ENCODE measurements around the gene HIVEP2. TPM values are rescaled to one million over a fixed set of nuclear protein-coding genes. Genes with fewer than 3 reads are reported as not detected.

Gene HIVEP2
- total and polyA plus RNA-seq, 2 of the 4 experiments (the other 2 are of a cell fraction), result 4.3 to 11.3 TPM

GRCh38 chr6:142898927-142899895 is 45.8 kb downstream of the HIVEP2 start:
- H3K27me3 ChIP-seq (ENCODE audit: control insufficient read depth, insufficient read depth, low read length), result no peaks in the 10 kb centered on the region
- H2BK120ac ChIP-seq (ENCODE audit: low read depth, low read length), result 0 out of 2 replicates have a peak overlapping the region, but pooled peaks have one; percentile 21
- dilution Hi-C loops (cut with HindIII; ENCODE audit: low sequenced_read_pairs, unreplicated experiment), result no loop called here
- no peak overlapping the region; the same call in 2 of the 3 replicates for H2BK15ac ChIP-seq (ENCODE audit: low read depth, low read length)
- peaks cover 34 to 55% of the 10 kb centered on the region in 2 experiments for H3K79me1 ChIP-seq (ENCODE audit: low read depth in 1 of 2, low read length in 2 of 2)
- no TSS peak for BruUV-seq (replicated peaks)
- H3K14ac ChIP-seq (replicated peaks; ENCODE audit: low read depth, low read length), result 0 out of 2 replicates have a peak overlapping the region, but pooled peaks have one; percentile 40
- no peak overlapping the region for H3K18ac ChIP-seq (ENCODE audit: low read depth, low read length)
- no peak overlapping the region for H4K91ac ChIP-seq (ENCODE audit: insufficient read depth, low read depth, low read length)
- H3K23ac ChIP-seq (ENCODE audit: low read depth, low read length), result no peak overlapping the region
- H3K4me2 ChIP-seq (ENCODE audit: low read depth, low read length), result no peak overlapping the region
- no peaks in the 10 kb centered on the region for H3K36me3 ChIP-seq (ENCODE audit: control insufficient read depth, insufficient read depth, low read length)
- ChIA-PET POLR2A (ENCODE audit: unreplicated experiment) (no interaction called here), CTCF (interaction anchor here (1.1 kb wide), 1 partner anchor 21 kb away, joined by 4 read pairs; no protein-coding TSS in a partner anchor)
- H3K4me3 ChIP-seq (ENCODE audit: insufficient read depth, low read depth, low read length), result no peak overlapping the region
- H4K8ac ChIP-seq (ENCODE audit: low read depth in 2 of 2, low read length in 2 of 2), result no peak overlapping the region; a peak in 1 of 4 replicates
- H3K4ac ChIP-seq (ENCODE audit: low read depth, low read length), result peak overlapping the region; percentile 36; the same call in 1 of the 2 replicates
- 0 out of 2 replicates have a peak overlapping the region, but pooled peaks have one; percentile 16 for H4K5ac ChIP-seq (ENCODE audit: low read depth, low read length)
- H3K27ac ChIP-seq (ENCODE audit: insufficient read depth, low read length), result no peak overlapping the region
- H3K9me3 ChIP-seq (ENCODE audit: control insufficient read depth, insufficient read depth, low read length), result no peaks in the 10 kb centered on the region
- H2BK5ac ChIP-seq (ENCODE audit: low read depth, low read length, poor library complexity, severe bottlenecking), result no peak overlapping the region
- intact Hi-C loops (cut with micrococcal nuclease), result no loop called here
- in situ Hi-C loops (cut with MboI; ENCODE audit: low sequenced_read_pairs), result no loop called here
- peaks cover 12% of the 10 kb centered on the region for H3K9me1 ChIP-seq (ENCODE audit: insufficient read depth, low read length)
- no peak overlapping the region for H3K9ac ChIP-seq (ENCODE audit: low read depth, low read length)
- H3K56ac ChIP-seq (ENCODE audit: extremely low read depth, insufficient read depth, low read length), result no peak overlapping the region
- no peak overlapping the region for H2AK9ac ChIP-seq (replicated peaks; ENCODE audit: low read depth, low read length, poor library complexity)
- H3K4me1 ChIP-seq (ENCODE audit: control insufficient read depth, insufficient read depth, low read length), result peaks cover 19% of the 10 kb centered on the region
- H2AK5ac ChIP-seq (ENCODE audit: low read depth, low read length), result peak overlapping the region; percentile 11; the same call in 1 of the 2 replicates
- H2AFZ ChIP-seq (replicated peaks; ENCODE audit: low read length, poor library complexity), result no peak overlapping the region
- no peak overlapping the region; the same call in 1 of the 2 replicates for H2BK20ac ChIP-seq (ENCODE audit: low read depth, low read length)
- DNase-seq (no peak), ATAC-seq (ENCODE audit: low read depth) (no peak)
- peaks cover 11% of the 10 kb centered on the region; the same call in 1 of the 2 replicates for H4K20me1 ChIP-seq (ENCODE audit: insufficient read depth, low read length)
- 78% methylated on average over 3 of the region's 6 CpGs; no CpG with 5 or more reads in 1 of the 2 experiments for WGBS, 2 experiments (ENCODE audit: extremely low coverage in 2 of 2, insufficient read length in 1 of 2)
- TF ChIP-seq RAD21 (IDR thresholded peaks at IDR 0.05; ENCODE audit: low read length) (no peak), BHLHE40 (IDR thresholded peaks at IDR 0.05; ENCODE audit: low read depth, low read length) (no peak), CHD1 (IDR thresholded peaks at IDR 0.05; ENCODE audit: low read depth, low read length) (no peak), USF2 (IDR thresholded peaks at IDR 0.05; ENCODE audit: low read depth, low read length) (no peak), MAZ (IDR thresholded peaks at IDR 0.05; ENCODE audit: borderline replicate concordance, low read depth, low read length) (no peak), MAFK (IDR thresholded peaks at IDR 0.05; ENCODE audit: low read depth, low read length) (no peak), NFE2L2 (IDR thresholded peaks at IDR 0.05; ENCODE audit: low read depth, low read length) (no peak), CEBPB (IDR thresholded peaks at IDR 0.05; ENCODE audit: low read depth, low read length) (no peak), RCOR1 (IDR thresholded peaks at IDR 0.05; ENCODE audit: insufficient replicate concordance, low read length) (no peak), FOS (IDR thresholded peaks at IDR 0.05; ENCODE audit: low read depth, low read length) (no peak), RFX5 (IDR thresholded peaks at IDR 0.05; ENCODE audit: low read depth, low read length) (no peak), MXI1 (IDR thresholded peaks at IDR 0.05; ENCODE audit: borderline replicate concordance, low read depth, low read length) (no peak), ELK1 (IDR thresholded peaks at IDR 0.05; ENCODE audit: borderline replicate concordance, low read depth, low read length) (no peak), SMC3 (IDR thresholded peaks at IDR 0.05; ENCODE audit: low read depth, low read length) (no peak)
